ENCODE measurements around the gene PCYOX1L.

The PCYOX1L gene

DNA sequence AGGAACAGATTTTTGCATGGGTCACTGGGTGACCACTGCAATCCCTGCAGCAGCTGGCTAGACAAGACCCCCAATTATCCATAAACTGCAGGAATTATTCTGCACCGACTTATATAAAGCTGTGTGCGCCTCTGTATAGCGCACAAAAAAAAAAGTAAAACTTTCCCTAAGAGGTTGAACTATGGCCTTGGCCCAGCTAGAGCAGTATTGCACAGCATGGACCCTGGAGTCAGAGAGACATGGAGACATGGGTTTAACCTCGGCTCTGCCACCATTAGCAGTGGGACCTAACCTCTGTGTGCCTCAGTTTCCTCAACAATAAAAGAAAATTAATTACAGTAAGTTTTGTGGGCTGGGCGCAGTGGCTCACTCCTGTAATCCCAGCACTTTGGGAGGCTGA lies 29.7 kb upstream of the PCYOX1L start:
- in situ Hi-C loops (cut with MboI; ENCODE audit: low pct_unique_long_range_greater_than_20kb, low sequenced_read_pairs) = no loop called here
- DNase-seq = no peak

GRCh38 chr5:149333711-149334443 lies 24.0 kb upstream of the PCYOX1L start:
- DNase-seq = no peak
- in situ Hi-C loops (cut with MboI; ENCODE audit: low pct_unique_long_range_greater_than_20kb, low sequenced_read_pairs) = no loop called here

DNA sequence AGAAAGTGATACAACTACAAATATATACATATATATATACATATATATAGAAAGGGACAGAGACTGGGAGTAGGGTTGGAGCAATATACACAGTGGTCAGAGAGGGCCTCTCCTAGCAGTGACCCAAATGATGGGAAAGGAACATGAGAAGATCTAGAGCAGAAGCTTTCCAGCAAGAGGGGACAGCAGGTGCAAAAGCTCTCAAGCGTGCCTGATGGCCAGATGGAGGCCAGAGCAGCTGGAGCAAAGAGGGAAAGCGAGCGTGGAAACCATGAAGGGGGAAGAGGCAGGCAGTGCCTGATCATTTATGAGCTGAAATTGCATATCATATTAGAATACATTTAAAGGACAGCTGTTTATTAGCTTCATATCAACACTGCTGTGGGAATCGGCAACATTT lies 20.1 kb upstream of the PCYOX1L start:
- in situ Hi-C loops (cut with MboI; ENCODE audit: low pct_unique_long_range_greater_than_20kb, low sequenced_read_pairs) = no loop called here
- DNase-seq = no peak

DNA sequence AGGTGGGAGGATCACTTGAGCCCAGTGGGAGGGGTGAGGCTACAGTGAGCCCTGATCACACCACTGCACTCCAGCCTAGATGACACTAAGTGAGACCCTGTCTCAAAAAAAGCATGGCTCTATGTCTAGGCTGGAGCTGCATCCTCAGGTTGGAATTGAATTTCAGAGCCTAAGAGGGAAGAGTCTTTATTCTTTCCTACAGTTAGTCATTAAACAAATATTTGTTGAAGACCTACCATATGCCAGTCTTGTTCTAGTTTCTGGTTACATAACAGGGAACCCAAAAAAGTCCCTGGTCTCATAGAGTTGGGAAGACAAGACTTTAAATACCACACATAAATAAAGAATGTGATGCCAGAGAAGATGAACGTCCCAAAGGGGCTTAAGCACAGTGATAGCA lies 19.5 kb upstream of the PCYOX1L start:
- in situ Hi-C loops (cut with MboI; ENCODE audit: low pct_unique_long_range_greater_than_20kb, low sequenced_read_pairs) = no loop called here
- DNase-seq = no peak

DNA sequence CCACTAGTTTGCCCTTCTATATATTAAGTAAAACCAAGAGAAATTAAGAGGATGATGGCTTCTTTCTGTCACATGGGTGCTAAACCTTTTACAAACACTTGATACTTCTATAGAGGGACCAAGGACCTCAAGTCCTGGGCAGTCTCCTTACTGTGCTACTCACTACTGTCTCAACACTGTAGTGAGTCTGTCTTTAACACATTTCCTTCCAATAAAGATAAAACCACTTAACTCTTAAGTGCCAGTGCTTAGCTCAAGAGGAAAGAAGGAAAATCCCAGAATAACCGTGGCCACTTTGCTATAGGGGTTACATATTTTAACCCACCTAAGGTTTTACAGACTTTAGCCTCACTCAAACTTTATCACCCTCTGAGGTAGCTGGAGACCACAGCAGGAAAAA lies 16.9 kb upstream of the PCYOX1L start:
- no peak for DNase-seq
- in situ Hi-C loops (cut with MboI; ENCODE audit: low pct_unique_long_range_greater_than_20kb, low sequenced_read_pairs) = no loop called here

- DNase-seq = no peak
- in situ Hi-C loops (cut with MboI; ENCODE audit: low pct_unique_long_range_greater_than_20kb, low sequenced_read_pairs) = no loop called here
Observed at GRCh38 chr5:149341876-149342275, 16.0 kb upstream of the PCYOX1L start.

DNA sequence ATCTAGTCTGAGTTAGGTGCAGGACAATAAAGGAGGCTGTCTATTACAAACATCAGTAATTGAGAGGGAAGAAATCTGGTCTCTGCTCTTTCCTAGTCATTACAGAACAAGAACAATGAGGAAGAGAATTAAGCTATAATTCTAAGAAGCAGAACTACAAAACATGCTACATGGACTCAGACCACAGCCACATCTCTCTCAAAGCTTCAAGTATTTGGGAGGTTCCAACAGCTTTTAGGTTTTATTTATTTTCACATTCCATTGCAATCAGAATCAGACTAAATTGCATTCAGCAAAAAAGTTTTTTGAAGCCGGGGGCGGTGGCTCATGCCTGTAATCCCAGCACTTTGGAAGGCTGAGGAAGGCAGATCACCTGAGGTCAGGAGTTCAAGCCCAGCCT lies 13.7 kb upstream of the PCYOX1L start:
- no peak for DNase-seq
- in situ Hi-C loops (cut with MboI; ENCODE audit: low pct_unique_long_range_greater_than_20kb, low sequenced_read_pairs) = no loop called here

DNA sequence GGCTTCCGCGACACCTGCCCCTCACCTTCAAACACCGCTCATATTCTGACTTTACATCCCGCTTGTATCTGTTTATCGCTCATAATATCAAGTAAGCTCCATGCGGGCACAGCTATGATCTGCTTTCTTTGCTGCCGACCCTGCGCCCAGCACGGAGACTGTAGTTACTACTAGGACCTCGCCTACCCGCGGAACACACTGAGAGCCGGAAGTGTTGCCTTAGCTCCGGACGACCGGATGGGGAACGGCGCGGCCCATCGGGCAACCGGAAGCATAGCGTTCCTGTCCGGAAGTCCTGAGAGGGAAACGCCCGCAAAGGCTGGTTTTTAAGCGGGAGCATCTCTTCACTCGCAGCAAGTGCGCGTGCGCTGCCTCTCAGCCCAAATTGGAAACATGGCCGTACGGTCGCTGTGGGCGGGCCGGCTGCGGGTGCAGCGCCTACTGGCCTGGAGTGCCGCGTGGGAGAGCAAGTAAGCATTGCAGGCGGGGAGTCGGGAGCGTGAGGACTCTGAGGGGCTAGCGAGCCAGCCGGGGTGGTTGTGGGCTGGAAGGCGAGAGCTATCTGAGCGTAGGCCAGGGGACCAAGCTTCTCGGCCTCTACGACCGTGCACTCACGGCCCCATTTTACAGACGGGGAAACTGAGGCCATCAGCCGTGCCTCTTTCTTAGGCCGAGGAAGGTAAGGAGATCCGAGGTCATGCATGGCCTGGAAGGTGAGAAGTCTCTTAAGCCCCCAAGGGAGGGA lies 12.5 kb upstream of the PCYOX1L start, which contains the start of gene GRPEL2:
TSS of gene GRPEL2 (plus strand) at position 353 of the 745 bp plus-strand sequence. CDS start at position 394, 41 bp downstream.
- in situ Hi-C loops (cut with MboI; ENCODE audit: low pct_unique_long_range_greater_than_20kb, low sequenced_read_pairs) = no loop called here
- DNase-seq = peak; percentile 94

DNA sequence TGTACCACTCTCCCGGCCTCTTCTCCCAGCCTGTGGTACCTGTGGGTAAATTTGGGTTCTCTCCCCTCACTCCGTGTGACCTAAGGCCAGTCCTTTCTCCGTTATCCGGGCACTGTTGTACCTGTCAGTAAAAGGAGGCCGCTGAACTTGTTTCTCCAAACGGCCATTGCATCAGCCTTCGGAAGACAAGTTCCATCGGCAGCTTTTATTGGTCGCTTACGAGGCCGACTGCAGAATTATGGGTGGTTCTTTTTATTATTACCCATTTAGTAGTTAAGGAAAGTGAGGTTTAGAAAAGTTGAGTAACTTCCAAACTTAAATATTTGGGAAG lies 12.0 kb upstream of the PCYOX1L start:
- DNase-seq = peak; percentile 32
- in situ Hi-C loops (cut with MboI; ENCODE audit: low pct_unique_long_range_greater_than_20kb, low sequenced_read_pairs) = no loop called here

DNA sequence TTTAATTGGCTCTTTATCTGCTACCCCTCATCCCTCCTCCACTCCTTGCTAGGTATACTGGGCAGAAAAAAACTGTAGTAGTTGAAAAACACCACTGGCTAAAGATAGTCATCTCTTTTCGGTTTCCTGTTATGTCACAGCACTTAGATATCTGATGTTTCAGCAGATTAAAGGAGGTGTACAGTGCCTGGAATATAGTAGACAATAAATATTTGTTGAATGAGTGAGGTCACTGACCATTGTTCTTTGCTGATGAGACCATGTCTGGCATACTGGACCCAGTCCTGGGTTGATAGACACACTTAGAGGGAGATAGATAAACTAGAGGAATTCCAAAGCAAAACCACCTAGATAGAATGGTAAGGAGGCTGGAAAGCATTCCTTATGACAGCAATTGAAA lies 9.3 kb upstream of the PCYOX1L start:
- in situ Hi-C loops (cut with MboI; ENCODE audit: low pct_unique_long_range_greater_than_20kb, low sequenced_read_pairs) = no loop called here

GRCh38 chr5:149349382-149349781 lies 8.5 kb upstream of the PCYOX1L start:
- DNase-seq = no peak
- in situ Hi-C loops (cut with MboI; ENCODE audit: low pct_unique_long_range_greater_than_20kb, low sequenced_read_pairs) = no loop called here

More for the DNA sequence above, 9.3 kb upstream of the PCYOX1L start:
- DNase-seq = no peak

DNA sequence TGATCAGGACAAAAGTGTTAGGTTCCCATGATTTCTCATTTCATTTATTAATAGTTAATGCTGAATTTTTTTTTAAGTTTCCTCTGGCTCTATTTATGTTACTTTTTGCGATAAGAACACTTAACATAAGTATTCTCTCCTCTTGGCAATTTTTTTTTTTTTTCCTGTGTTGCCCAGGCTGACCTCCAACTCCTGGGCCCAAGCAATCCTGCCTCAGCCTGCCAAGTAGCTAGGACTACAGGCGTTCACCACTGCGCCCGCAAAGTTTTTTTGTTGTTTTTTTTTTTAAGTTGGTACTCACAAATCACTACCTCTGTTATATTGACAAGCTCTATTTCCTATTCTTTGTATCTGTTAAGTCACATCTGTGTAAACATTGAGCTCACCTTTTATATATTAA lies 5.7 kb upstream of the PCYOX1L start:
- in situ Hi-C loops (cut with MboI; ENCODE audit: low pct_unique_long_range_greater_than_20kb, low sequenced_read_pairs) = no loop called here
- DNase-seq = no peak

- in situ Hi-C loops (cut with MboI; ENCODE audit: low pct_unique_long_range_greater_than_20kb, low sequenced_read_pairs) = no loop called here
- DNase-seq = no peak
Observed at GRCh38 chr5:149353911-149354310, 3.9 kb upstream of the PCYOX1L start.

GRCh38 chr5:149355688-149356087 lies 2.2 kb upstream of the PCYOX1L start:
- no peak for DNase-seq
- in situ Hi-C loops (cut with MboI; ENCODE audit: low pct_unique_long_range_greater_than_20kb, low sequenced_read_pairs) = no loop called here

- DNase-seq = no peak
- in situ Hi-C loops (cut with MboI; ENCODE audit: low pct_unique_long_range_greater_than_20kb, low sequenced_read_pairs) = no loop called here
Observed at GRCh38 chr5:149356391-149356790, 1.5 kb upstream of the PCYOX1L start.

- in situ Hi-C loops (cut with MboI; ENCODE audit: low pct_unique_long_range_greater_than_20kb, low sequenced_read_pairs) = no loop called here
Observed at GRCh38 chr5:149358294-149358651, 427 bp downstream of the PCYOX1L start.

DNA sequence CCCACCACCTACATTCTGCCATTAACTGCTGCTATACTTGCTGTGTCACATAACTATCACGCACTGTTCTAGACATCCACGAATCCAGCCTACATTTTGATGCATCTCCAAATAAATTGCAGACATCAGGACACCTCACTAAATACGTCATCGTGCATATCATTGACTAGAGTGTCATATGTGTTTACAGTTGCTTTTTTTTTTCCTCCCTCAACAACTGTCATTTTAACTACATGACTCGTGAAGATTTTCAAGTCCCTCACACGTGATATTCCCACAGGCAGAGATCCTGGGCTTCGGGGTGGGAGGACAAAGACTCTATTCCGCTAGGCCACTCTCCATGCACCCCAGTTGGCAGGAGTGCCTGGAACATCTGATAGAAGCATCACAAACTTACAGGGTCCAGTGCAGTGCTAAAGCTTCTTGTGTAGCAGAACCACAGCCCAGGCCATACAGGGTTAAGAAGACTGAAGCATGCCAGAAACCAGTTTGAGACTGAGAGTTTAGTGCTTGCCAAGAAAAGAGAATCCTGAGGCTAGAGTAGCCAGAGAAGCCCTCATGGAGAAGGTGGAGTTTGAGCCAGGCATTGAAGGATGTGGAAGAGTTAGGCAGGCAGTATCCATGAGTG lies 1.1 kb downstream of the PCYOX1L start:
- no peak for DNase-seq
- in situ Hi-C loops (cut with MboI; ENCODE audit: low pct_unique_long_range_greater_than_20kb, low sequenced_read_pairs) = no loop called here

More at GRCh38 chr5:149358294-149358651, 427 bp downstream of the PCYOX1L start:
- peak; percentile 51 for DNase-seq

DNA sequence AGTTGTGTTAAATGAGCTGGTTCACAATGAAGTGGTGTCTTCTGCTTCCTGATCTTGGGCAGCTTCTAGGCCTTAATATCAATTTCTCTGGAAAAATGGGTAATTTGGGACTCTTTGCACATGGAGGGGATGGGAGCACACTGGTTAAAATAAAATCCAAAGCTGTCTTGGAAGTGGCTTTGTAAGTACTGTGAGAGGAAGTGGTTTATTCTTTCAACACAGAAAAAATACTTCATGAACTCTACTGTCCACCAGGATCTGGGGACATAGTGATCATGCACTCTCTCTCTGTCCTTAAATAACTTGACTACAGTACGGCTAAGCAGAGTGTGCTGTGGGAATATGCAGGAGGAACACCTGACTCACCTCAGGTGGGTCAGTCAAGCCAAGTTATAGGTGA lies 2.4 kb downstream of the PCYOX1L start:
- in situ Hi-C loops (cut with MboI; ENCODE audit: low pct_unique_long_range_greater_than_20kb, low sequenced_read_pairs) = no loop called here
- DNase-seq = no peak

DNA sequence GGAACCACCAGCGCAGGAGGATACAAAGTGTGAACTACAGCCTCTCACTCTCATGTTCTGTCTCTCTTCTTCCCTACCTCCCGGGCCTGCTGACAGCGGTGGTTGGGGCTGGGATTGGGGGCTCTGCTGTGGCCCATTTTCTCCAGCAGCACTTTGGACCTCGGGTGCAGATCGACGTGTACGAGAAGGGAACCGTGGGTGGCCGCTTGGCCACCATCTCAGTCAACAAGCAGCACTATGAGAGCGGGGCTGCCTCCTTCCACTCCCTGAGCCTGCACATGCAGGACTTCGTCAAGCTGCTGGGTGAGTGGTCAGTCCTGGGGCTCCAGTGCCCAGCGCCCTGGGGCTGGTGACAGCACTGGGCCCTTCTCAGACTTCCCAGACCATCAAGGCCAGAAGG lies 4.7 kb downstream of the PCYOX1L start:
- no peak for DNase-seq
- in situ Hi-C loops (cut with MboI; ENCODE audit: low pct_unique_long_range_greater_than_20kb, low sequenced_read_pairs) = no loop called here

DNA sequence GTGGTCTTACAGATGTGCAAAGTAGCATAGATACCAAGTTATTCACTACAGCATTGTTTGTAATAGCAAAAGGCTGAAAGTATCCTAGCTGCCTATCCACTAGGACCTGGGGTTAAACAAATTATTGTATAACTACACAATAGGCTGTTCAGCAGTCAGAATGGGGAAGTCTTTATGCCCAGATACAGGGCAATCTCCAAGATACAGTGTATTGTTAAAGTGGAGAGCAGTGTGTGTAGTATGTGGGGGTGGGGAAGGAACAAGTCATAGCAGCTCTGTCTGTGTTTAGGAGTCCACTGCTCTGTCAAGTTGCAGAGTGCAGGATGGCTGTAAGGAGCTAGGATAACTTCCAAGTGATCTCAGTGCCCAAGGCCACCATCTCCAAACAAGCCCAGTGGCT lies 5.5 kb downstream of the PCYOX1L start:
- DNase-seq = peak; percentile 55
- in situ Hi-C loops (cut with MboI; ENCODE audit: low pct_unique_long_range_greater_than_20kb, low sequenced_read_pairs) = no loop called here

All from KBM-7 (cell line).